OCI-LY1 (cell line): ENCODE measurements around the gene SNRPD1.

Experiments
- EZH2 ChIP-seq: fragments of 200-600 bp; sonication (generic), shearing (Covaris generic); IDR thresholded peaks from 2 replicates; pipeline ENCODE4 v1.8.0; 2017; ENCODE audit warnings: borderline replicate concordance, mixed run types, mild to moderate bottlenecking, antibody characterized with exemption, low read length, moderate library complexity, mixed read lengths
- TF ChIP-seq, protein P1 (sequence below): fragments of 200-600 bp; sonication (generic), shearing (Covaris generic); IDR thresholded peaks from 2 replicates; pipeline ENCODE4 v1.5.1; 2017; ENCODE audit warnings: mild to moderate bottlenecking, antibody characterized with exemption, low read length, moderate library complexity, mixed read lengths

DNA sequence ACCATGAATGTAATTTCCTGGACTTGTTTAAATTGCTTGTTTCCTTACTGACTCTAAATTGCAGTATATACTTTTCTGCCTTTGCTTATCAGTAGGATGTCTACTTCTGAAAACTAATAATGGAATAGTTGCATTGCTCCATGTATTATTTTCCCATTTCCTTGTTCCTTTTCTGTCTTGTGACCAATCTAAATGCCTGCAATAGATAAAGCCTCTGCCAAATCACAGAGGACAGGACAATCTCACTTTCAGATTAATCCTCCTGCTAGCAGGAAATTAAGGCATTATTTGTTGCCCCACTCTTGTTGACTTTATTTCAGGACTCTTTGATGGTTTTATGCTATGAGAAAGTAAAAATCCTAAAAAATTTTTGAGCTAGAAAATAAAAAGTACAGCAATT lies 6.9 kb upstream of the SNRPD1 start:
- TF ChIP-seq, protein P1, sequence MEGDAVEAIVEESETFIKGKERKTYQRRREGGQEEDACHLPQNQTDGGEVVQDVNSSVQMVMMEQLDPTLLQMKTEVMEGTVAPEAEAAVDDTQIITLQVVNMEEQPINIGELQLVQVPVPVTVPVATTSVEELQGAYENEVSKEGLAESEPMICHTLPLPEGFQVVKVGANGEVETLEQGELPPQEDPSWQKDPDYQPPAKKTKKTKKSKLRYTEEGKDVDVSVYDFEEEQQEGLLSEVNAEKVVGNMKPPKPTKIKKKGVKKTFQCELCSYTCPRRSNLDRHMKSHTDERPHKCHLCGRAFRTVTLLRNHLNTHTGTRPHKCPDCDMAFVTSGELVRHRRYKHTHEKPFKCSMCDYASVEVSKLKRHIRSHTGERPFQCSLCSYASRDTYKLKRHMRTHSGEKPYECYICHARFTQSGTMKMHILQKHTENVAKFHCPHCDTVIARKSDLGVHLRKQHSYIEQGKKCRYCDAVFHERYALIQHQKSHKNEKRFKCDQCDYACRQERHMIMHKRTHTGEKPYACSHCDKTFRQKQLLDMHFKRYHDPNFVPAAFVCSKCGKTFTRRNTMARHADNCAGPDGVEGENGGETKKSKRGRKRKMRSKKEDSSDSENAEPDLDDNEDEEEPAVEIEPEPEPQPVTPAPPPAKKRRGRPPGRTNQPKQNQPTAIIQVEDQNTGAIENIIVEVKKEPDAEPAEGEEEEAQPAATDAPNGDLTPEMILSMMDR, result no peak
- no peak for TF ChIP-seq EZH2
